NCI-H82 (cell line): ENCODE results near the gene NFIA.

Experiments
- DNase-seq: peaks from one replicate; lab custom pipeline; 2025; lab: John Stamatoyannopoulos, UW

Gene NFIA

GRCh38 chr1:61183471-61184039 is 101.2 kb downstream of the NFIA start:
- no peak for DNase-seq

GRCh38 chr1:61184040-61184713 is 101.8 kb downstream of the NFIA start:
- DNase-seq: no peak

GRCh38 chr1:61184714-61185106 is 102.3 kb downstream of the NFIA start:
- DNase-seq: no peak

- no peak for DNase-seq
Measured at GRCh38 chr1:61186753-61187152, 104.4 kb downstream of the NFIA start.

- DNase-seq: no peak
Measured at GRCh38 chr1:61187352-61188086, 105.2 kb downstream of the NFIA start.

- no peak for DNase-seq
Measured at GRCh38 chr1:61190153-61190552, 107.8 kb downstream of the NFIA start.

- peak; percentile 24 for DNase-seq
Measured at GRCh38 chr1:61190618-61191432, 108.5 kb downstream of the NFIA start.

- DNase-seq: no peak
Measured at GRCh38 chr1:61191433-61191720, 109.0 kb downstream of the NFIA start.

GRCh38 chr1:61192663-61193330 is 110.4 kb downstream of the NFIA start:
- no peak for DNase-seq

- peak; percentile 17 for DNase-seq
Measured at GRCh38 chr1:61193808-61194207, 111.4 kb downstream of the NFIA start.

GRCh38 chr1:61198554-61198953 is 116.2 kb downstream of the NFIA start:
- DNase-seq: peak; percentile 64

GRCh38 chr1:61201035-61201434 is 118.7 kb downstream of the NFIA start:
- no peak for DNase-seq

GRCh38 chr1:61202854-61203598 is 120.7 kb downstream of the NFIA start:
- DNase-seq: no peak

GRCh38 chr1:61204528-61204927 is 122.2 kb downstream of the NFIA start:
- DNase-seq: no peak

- DNase-seq: no peak
Measured at GRCh38 chr1:61207416-61207815, 125.1 kb downstream of the NFIA start.

GRCh38 chr1:61208172-61208571 is 125.8 kb downstream of the NFIA start:
- no peak for DNase-seq

GRCh38 chr1:61208831-61209230 is 126.5 kb downstream of the NFIA start:
- no peak for DNase-seq

- DNase-seq: no peak
Measured at GRCh38 chr1:61210435-61211154, 128.2 kb downstream of the NFIA start.

- no peak for DNase-seq
Measured at GRCh38 chr1:61213245-61214011, 131.1 kb downstream of the NFIA start.

GRCh38 chr1:61215119-61215518 is 132.8 kb downstream of the NFIA start:
- DNase-seq: no peak
